GM21528 (cell line): ENCODE measurements around the gene BLOC1S3.

Source experiments
- ATAC-seq: cut with Tn5 transposase; IDR thresholded peaks from one replicate; pipeline ENCODE4 v1.9.1; 2021; ENCODE audit warnings: mild to moderate bottlenecking, moderate library complexity; ENCODE audit not compliant: unreplicated experiment, low FRiP score

Gene BLOC1S3

GRCh38 chr19:45178262-45179071, at the start of gene BLOC1S3:
TSS of gene BLOC1S3 (plus strand) at chr19:45178784. CDS start at chr19:45179297, 513 bp downstream.
- ATAC-seq, result peak; percentile 83

GRCh38 chr19:45128806-45129205, 49.8 kb upstream of the BLOC1S3 start:
- ATAC-seq, result no peak

- no peak for ATAC-seq
These were observed 48.3 kb upstream of the BLOC1S3 start for GRCh38 chr19:45130236-45130635.

- ATAC-seq, result no peak
These were observed 47.5 kb upstream of the BLOC1S3 start for GRCh38 chr19:45130888-45131615.

- ATAC-seq, result no peak
These were observed 44.9 kb upstream of the BLOC1S3 start for GRCh38 chr19:45133661-45134060.

- ATAC-seq, result no peak
These were observed 43.3 kb upstream of the BLOC1S3 start for GRCh38 chr19:45135176-45135885.

- peak; percentile 5 for ATAC-seq
These were observed 41.9 kb upstream of the BLOC1S3 start for GRCh38 chr19:45136507-45137178.

GRCh38 chr19:45137179-45137761, 41.3 kb upstream of the BLOC1S3 start:
- peak; percentile 55 for ATAC-seq

- no peak for ATAC-seq
These were observed 40.3 kb upstream of the BLOC1S3 start for GRCh38 chr19:45138303-45138751.

- ATAC-seq, result no peak
These were observed 39.1 kb upstream of the BLOC1S3 start for GRCh38 chr19:45139286-45140143.

- no peak for ATAC-seq
These were observed 38.5 kb upstream of the BLOC1S3 start for GRCh38 chr19:45140144-45140503.

- ATAC-seq, result no peak
These were observed 38.1 kb upstream of the BLOC1S3 start for GRCh38 chr19:45140533-45140932.

GRCh38 chr19:45141203-45141900, 37.2 kb upstream of the BLOC1S3 start:
- ATAC-seq, result no peak

- ATAC-seq, result no peak
These were observed 36.4 kb upstream of the BLOC1S3 start for GRCh38 chr19:45142016-45142725.

GRCh38 chr19:45142726-45143110, 35.9 kb upstream of the BLOC1S3 start:
- no peak for ATAC-seq

- no peak for ATAC-seq
These were observed 33.9 kb upstream of the BLOC1S3 start for GRCh38 chr19:45144431-45145269.
